ENCODE measurements around the gene PARP1. TPM values are rescaled to one million over a fixed set of nuclear protein-coding genes. Genes with fewer than 3 reads are reported as not detected.

The PARP1 gene
- total RNA-seq, 1 donor from 2014 or later = 237 TPM

DNA sequence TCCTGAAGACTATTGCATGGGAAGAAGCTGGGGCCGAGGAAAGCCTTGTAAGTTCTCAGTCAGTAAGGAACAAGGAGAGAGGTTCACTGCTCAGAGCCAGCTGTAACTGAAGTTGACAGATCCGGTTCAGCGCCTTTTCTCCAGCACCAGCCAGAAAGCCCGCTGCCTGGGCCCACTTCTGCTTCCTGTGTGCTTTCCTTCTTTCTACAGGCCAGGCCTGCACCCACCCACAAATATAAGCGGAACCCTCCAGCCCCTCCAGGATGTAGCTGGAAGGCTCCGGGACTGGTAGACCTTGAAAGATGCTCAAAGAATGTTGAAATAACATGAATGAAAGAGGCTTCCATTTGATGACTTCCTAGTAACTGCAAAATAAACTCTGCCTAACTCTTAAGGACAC is 38.8 kb downstream of the PARP1 start:
- no peaks in the 10 kb centered on the region for H3K4me1 ChIP-seq

DNA sequence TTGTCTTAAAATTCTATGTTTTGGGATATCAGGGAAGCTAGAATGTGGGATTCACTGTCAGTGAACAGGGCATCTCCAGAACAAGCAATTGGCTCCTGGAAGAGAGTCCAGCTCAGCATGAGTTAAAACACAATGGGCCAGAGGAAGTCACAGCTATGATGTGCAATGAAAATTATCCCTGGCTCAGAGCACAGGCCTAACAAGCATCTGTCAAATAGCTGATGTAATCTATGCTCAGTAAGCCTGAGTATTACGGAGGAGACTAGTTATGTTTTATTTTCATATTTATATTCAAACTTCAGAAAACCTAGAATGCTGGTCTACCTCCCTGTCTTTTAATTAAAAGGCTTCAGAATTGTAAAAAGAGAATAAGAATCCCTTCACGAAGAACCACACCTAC is 41.6 kb downstream of the PARP1 start:
- Mint-ChIP-seq H3K4me1 (no peaks in the 10 kb centered on the region), H3K9me3 (no peaks in the 10 kb centered on the region), H3K27me3 (ENCODE audit: insufficient read depth, low read depth) (peaks cover under 1% of the 10 kb centered on the region), H3K27ac (no peak overlapping the region), H3K4me3 (no peak overlapping the region), H3K36me3 (peaks cover 29% of the 10 kb centered on the region)
- H3K36me3 ChIP-seq = peaks cover 3% of the 10 kb centered on the region
- H3K4me1 ChIP-seq = no peaks in the 10 kb centered on the region
- DNase-seq (ENCODE audit: low spot score) = no peak
- peaks cover 2% of the 10 kb centered on the region for H4K20me1 ChIP-seq (ENCODE audit: low read depth)
- no peak overlapping the region for H3K27ac ChIP-seq
- H3F3A ChIP-seq (ENCODE audit: low read depth) = no peaks in the 10 kb centered on the region
- no peak overlapping the region for H3K4me2 ChIP-seq
- no peaks in the 10 kb centered on the region for H3K79me2 ChIP-seq (ENCODE audit: low read depth)
- TF ChIP-seq EZH2 (IDR thresholded peaks at IDR 0.05) = no peak
- TF ChIP-seq, protein P1, sequence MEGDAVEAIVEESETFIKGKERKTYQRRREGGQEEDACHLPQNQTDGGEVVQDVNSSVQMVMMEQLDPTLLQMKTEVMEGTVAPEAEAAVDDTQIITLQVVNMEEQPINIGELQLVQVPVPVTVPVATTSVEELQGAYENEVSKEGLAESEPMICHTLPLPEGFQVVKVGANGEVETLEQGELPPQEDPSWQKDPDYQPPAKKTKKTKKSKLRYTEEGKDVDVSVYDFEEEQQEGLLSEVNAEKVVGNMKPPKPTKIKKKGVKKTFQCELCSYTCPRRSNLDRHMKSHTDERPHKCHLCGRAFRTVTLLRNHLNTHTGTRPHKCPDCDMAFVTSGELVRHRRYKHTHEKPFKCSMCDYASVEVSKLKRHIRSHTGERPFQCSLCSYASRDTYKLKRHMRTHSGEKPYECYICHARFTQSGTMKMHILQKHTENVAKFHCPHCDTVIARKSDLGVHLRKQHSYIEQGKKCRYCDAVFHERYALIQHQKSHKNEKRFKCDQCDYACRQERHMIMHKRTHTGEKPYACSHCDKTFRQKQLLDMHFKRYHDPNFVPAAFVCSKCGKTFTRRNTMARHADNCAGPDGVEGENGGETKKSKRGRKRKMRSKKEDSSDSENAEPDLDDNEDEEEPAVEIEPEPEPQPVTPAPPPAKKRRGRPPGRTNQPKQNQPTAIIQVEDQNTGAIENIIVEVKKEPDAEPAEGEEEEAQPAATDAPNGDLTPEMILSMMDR (IDR thresholded peaks at IDR 0.05) = no peak
- TF ChIP-seq EZH2phosphoT487 (IDR thresholded peaks at IDR 0.05) = no peak
- no peak overlapping the region for H3K4me3 ChIP-seq
- H3K9me3 ChIP-seq (ENCODE audit: low read depth) = no peaks in the 10 kb centered on the region
- H3K27me3 ChIP-seq = no peaks in the 10 kb centered on the region
- no peak overlapping the region for H2AFZ ChIP-seq (replicated peaks)
- no peak overlapping the region for H3K9ac ChIP-seq

More for the DNA sequence above, 38.8 kb downstream of the PARP1 start:
- no peak for TF ChIP-seq EZH2phosphoT487 (IDR thresholded peaks at IDR 0.05)
- TF ChIP-seq EZH2 (IDR thresholded peaks at IDR 0.05) = no peak
- TF ChIP-seq, protein P1 (IDR thresholded peaks at IDR 0.05) = no peak
- Mint-ChIP-seq H3K4me3 (no peak overlapping the region), H3K27me3 (ENCODE audit: insufficient read depth, low read depth) (no peaks in the 10 kb centered on the region), H3K9me3 (no peaks in the 10 kb centered on the region), H3K27ac (no peak overlapping the region), H3K4me1 (no peaks in the 10 kb centered on the region), H3K36me3 (peaks cover 35% of the 10 kb centered on the region)
- H3F3A ChIP-seq (ENCODE audit: low read depth) = no peaks in the 10 kb centered on the region
- no peaks in the 10 kb centered on the region for H3K9me3 ChIP-seq (ENCODE audit: low read depth)
- peaks cover 11% of the 10 kb centered on the region for H4K20me1 ChIP-seq (ENCODE audit: low read depth)
- no peaks in the 10 kb centered on the region for H3K79me2 ChIP-seq (ENCODE audit: low read depth)
- H3K4me2 ChIP-seq = no peak overlapping the region
- H3K27me3 ChIP-seq = no peaks in the 10 kb centered on the region
- no peak overlapping the region for H3K27ac ChIP-seq
- no peak for DNase-seq (ENCODE audit: low spot score)
- H3K9ac ChIP-seq = no peak overlapping the region
- H3K4me3 ChIP-seq = no peak overlapping the region
- H3K36me3 ChIP-seq = peaks cover 3% of the 10 kb centered on the region
- H2AFZ ChIP-seq (replicated peaks) = no peak overlapping the region

DNA sequence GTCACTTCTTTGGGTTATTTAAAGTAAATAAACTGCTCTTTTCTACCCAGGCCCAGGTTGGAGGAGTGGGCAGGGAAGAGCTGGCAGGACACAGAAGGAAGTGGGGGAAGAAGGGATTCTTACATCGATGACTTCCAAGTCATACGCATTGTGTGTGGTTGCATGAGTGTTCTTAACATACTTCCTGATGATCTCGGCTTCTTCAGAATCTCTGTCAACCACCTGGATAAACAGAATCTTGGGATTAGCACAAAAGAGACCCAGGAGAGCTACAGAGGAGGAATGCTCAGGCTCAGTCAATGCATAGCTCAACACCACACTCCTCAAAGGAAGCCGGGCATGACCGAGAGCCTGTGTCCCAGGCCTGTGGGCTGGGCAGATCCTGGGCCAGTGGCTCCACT is 42.1 kb downstream of the PARP1 start:
- H3K9me3 Mint-ChIP-seq = no peaks in the 10 kb centered on the region
- Histone ChIP-seq H3K4me1 (no peaks in the 10 kb centered on the region), H3K79me2 (ENCODE audit: low read depth) (no peaks in the 10 kb centered on the region), H3K4me2 (no peak overlapping the region), H3K9me3 (ENCODE audit: low read depth) (no peaks in the 10 kb centered on the region), H3K9ac (no peak overlapping the region), H3K27me3 (no peaks in the 10 kb centered on the region), H4K20me1 (ENCODE audit: low read depth) (peaks cover 2% of the 10 kb centered on the region), H3K36me3 (peaks cover 3% of the 10 kb centered on the region), H2AFZ (replicated peaks) (no peak overlapping the region), H3F3A (ENCODE audit: low read depth) (no peaks in the 10 kb centered on the region), H3K27ac (no peak overlapping the region), H3K4me3 (no peak overlapping the region)
- H3K27ac Mint-ChIP-seq = no peak overlapping the region
- H3K4me1 Mint-ChIP-seq = no peaks in the 10 kb centered on the region
- no peak for DNase-seq (ENCODE audit: low spot score)
- TF ChIP-seq EZH2phosphoT487 (IDR thresholded peaks at IDR 0.05) (no peak), EZH2 (IDR thresholded peaks at IDR 0.05) (no peak)
- TF ChIP-seq, protein P1 (IDR thresholded peaks at IDR 0.05) = no peak
- H3K36me3 Mint-ChIP-seq = peaks cover 31% of the 10 kb centered on the region
- H3K4me3 Mint-ChIP-seq = no peak overlapping the region
- H3K27me3 Mint-ChIP-seq (ENCODE audit: insufficient read depth, low read depth) = peaks cover 2% of the 10 kb centered on the region

Data from neural progenitor cell (in vitro differentiated cells).